NB4 (cell line): ENCODE results near the gene GFY.

ENCODE experiments used
- POLR2A ChIP-seq: IDR thresholded peaks from 2 replicates; pipeline ENCODE4 v1.6.1; 2011; ENCODE audit warnings: mild to moderate bottlenecking; ENCODE audit not compliant: insufficient read length; ENCODE audit errors: extremely low read depth
- TF ChIP-seq, protein P1 (sequence below): IDR thresholded peaks from one replicate; pipeline ENCODE4 v1.5.1; 2012; ENCODE audit warnings: low read depth, low read length

DNA sequence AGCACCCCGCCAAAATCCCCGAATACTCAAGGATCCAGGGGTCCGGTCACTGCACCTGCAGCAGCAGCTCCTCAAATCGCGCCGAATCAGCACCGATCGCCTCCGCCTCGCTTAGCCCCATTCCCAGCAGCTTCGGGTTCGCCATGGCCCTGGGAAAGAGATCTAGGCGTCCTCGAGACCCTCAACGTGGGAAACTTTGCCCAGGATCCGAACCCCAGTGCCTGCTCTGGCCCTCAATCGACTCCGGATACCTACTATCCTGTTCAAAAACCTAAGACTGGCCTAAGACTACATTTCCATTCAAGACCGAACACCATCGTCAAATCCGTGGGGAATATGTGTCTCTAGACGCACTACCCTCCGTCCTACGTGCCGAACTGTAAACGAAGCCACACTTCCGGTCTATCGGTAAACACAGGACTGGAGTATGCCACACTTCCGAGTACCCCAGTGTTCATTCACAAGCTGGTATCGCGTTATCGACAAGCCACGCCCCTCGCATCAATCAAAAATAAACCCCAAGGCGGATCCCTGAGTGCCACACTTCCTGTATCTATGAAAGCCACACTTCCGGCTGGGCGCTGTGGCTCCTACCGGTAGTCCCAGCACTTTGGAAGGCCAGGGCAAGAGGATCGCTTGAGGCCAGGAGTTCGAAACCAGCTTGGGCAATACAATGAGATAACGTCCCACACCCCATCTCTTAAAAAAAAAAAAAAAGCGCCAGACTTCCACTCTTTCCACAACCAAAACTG is 26.4 kb downstream of the GFY start, which contains the start of gene PIH1D1:
- TF ChIP-seq, protein P1, sequence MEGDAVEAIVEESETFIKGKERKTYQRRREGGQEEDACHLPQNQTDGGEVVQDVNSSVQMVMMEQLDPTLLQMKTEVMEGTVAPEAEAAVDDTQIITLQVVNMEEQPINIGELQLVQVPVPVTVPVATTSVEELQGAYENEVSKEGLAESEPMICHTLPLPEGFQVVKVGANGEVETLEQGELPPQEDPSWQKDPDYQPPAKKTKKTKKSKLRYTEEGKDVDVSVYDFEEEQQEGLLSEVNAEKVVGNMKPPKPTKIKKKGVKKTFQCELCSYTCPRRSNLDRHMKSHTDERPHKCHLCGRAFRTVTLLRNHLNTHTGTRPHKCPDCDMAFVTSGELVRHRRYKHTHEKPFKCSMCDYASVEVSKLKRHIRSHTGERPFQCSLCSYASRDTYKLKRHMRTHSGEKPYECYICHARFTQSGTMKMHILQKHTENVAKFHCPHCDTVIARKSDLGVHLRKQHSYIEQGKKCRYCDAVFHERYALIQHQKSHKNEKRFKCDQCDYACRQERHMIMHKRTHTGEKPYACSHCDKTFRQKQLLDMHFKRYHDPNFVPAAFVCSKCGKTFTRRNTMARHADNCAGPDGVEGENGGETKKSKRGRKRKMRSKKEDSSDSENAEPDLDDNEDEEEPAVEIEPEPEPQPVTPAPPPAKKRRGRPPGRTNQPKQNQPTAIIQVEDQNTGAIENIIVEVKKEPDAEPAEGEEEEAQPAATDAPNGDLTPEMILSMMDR, result no peak
- TF ChIP-seq POLR2A, result peak; percentile 88
